Endothelial cell of umbilical vein (primary cell): ENCODE measurements around the gene C4orf54. TPM values are rescaled to one million over a fixed set of nuclear protein-coding genes. Genes with fewer than 3 reads are reported as not detected.

Experiments used
- BruUV-seq: library from RNA; stranded (reverse); fragments of 400-500 nt; replicated peaks from 2 replicates; lab custom pipeline; 2021; lab: Mats Ljungman, UMichigan
- CTCF ChIA-PET: fragments of 300-600, 350-600 bp; sonication (Branson Sonifier 250); formaldehyde crosslinking; loops from one replicate; lab custom pipeline; 2021; ENCODE audit warnings: antibody characterized with exemption, inconsistent platforms; lab: Charles Lee
- POLR2A ChIA-PET: fragments of 300-600, 350-600 bp; sonication (Branson Sonifier 250); formaldehyde crosslinking; loops from one replicate; lab custom pipeline; 2021; ENCODE audit warnings: antibody characterized with exemption, inconsistent platforms; lab: Charles Lee
- DNase-seq: peaks from one replicate; pipeline ENCODE4 v3.0.0-alpha.2; 2011; ENCODE audit warnings: low read depth, low spot score
- FAIRE-seq: peaks from 2 replicates; lab custom pipeline; 2011; peaks lifted over from hg19 to GRCh38; lab: Jason Lieb, UNC
- H2AFZ ChIP-seq: 2 replicates; pipeline ENCODE4 v1.6.0; 2012; ENCODE audit warnings: low read depth, low read length, control low read depth, inconsistent platforms
- H3K27ac ChIP-seq: 2 replicates; pipeline ENCODE4 v1.5.1; 2011; ENCODE audit warnings: low read depth, mild to moderate bottlenecking, control low read depth, low read length, moderate library complexity; ENCODE audit not compliant: insufficient read depth
- H3K27me3 ChIP-seq, 2 experiments: 2 replicates each; pipeline versions ENCODE4 v1.6.0 to v1.6.1; 2011; ENCODE audit warnings: low read length in 2 of 2, mixed read lengths in 1 of 2; ENCODE audit not compliant: control insufficient read depth in 2 of 2, insufficient read depth in 2 of 2
- H3K36me3 ChIP-seq, 2 experiments: 2 replicates in 1 of 2; 3 replicates in 1 of 2; pipeline ENCODE4 v1.5.1; 2011; ENCODE audit warnings: low read length in 2 of 2, mild to moderate bottlenecking in 1 of 2, moderate library complexity in 1 of 2; ENCODE audit not compliant: control insufficient read depth in 2 of 2, insufficient read depth in 2 of 2; ENCODE audit errors: extremely low read depth in 1 of 2
- H3K4me1 ChIP-seq: 3 replicates; pipeline ENCODE4 v1.5.1; 2011; ENCODE audit warnings: mild to moderate bottlenecking, low read length; ENCODE audit not compliant: control insufficient read depth, insufficient read depth; ENCODE audit errors: extremely low read depth
- H3K4me2 ChIP-seq: 2 replicates; pipeline ENCODE4 v1.6.1; 2011; ENCODE audit warnings: low read length, control low read depth, mixed read lengths; ENCODE audit not compliant: insufficient read depth
- H3K4me3 ChIP-seq, 3 experiments: fragments of 200-600 bp in 1 of 3; sonication (generic), shearing (Covaris generic) in 1 of 3; replicated peaks in 1 of 3; 2 replicates each; pipeline ENCODE4 v1.5.1; 2011 to 2016; ENCODE audit warnings: control low read depth in 3 of 3, low read length in 3 of 3, mild to moderate bottlenecking in 2 of 3, inconsistent platforms in 1 of 3, low read depth in 1 of 3, moderate library complexity in 1 of 3; ENCODE audit not compliant: insufficient read depth in 1 of 3
- H3K79me2 ChIP-seq: 2 replicates; pipeline ENCODE4 v1.6.0; 2012; ENCODE audit warnings: low read length, inconsistent platforms; ENCODE audit not compliant: control insufficient read depth, insufficient read depth
- H3K9ac ChIP-seq: replicated peaks from 2 replicates; pipeline ENCODE3; 2011; ENCODE audit warnings: low read length, control low read depth; ENCODE audit not compliant: insufficient read depth; ENCODE audit errors: extremely low read depth
- H3K9me1 ChIP-seq: replicated peaks from 3 replicates; pipeline ENCODE4 v1.6.0; 2011; ENCODE audit warnings: mild to moderate bottlenecking, low read length; ENCODE audit not compliant: control insufficient read depth, insufficient read depth; ENCODE audit errors: extremely low read depth
- H3K9me3 ChIP-seq: replicated peaks from 2 replicates; pipeline ENCODE4 v1.5.1; 2012; ENCODE audit warnings: low read length, inconsistent platforms; ENCODE audit not compliant: control insufficient read depth, insufficient read depth
- H4K20me1 ChIP-seq: replicated peaks from 2 replicates; pipeline ENCODE3; 2011; ENCODE audit warnings: mild to moderate bottlenecking, low read length; ENCODE audit not compliant: control insufficient read depth, insufficient read depth; ENCODE audit errors: extremely low read depth
- EZH2 ChIP-seq: IDR thresholded peaks from 2 replicates; pipeline ENCODE4 v1.6.1; 2012; ENCODE audit warnings: borderline replicate concordance, low read depth, mild to moderate bottlenecking, moderate library complexity, low read length, inconsistent platforms; ENCODE audit not compliant: severe bottlenecking
- FOS ChIP-seq: IDR thresholded peaks from 2 replicates; pipeline ENCODE4 v1.6.1; 2011; ENCODE audit warnings: mild to moderate bottlenecking, low read length, moderate library complexity, borderline replicate concordance; ENCODE audit not compliant: insufficient read depth
- GATA2 ChIP-seq: IDR thresholded peaks from 2 replicates; pipeline ENCODE4 v1.7.0; 2011; ENCODE audit warnings: low read depth, mild to moderate bottlenecking, moderate library complexity, mixed read lengths, low read length; ENCODE audit not compliant: insufficient read length, insufficient read depth
- JUN ChIP-seq: IDR thresholded peaks from 2 replicates; pipeline ENCODE4 v1.6.1; 2011; ENCODE audit warnings: borderline replicate concordance, low read depth; ENCODE audit not compliant: insufficient read length, insufficient read depth
- MYC ChIP-seq: IDR thresholded peaks from one replicate; pipeline ENCODE4 v1.6.1; 2011; ENCODE audit warnings: mild to moderate bottlenecking, low read depth, low read length
- POLR2A ChIP-seq: IDR thresholded peaks from 2 replicates; pipeline ENCODE4 v1.6.1; 2012; ENCODE audit warnings: low read depth, mild to moderate bottlenecking, control low read depth, low read length
- POLR2AphosphoS5 ChIP-seq: IDR thresholded peaks from 2 replicates; pipeline ENCODE4 v1.6.1; 2012; ENCODE audit warnings: low read depth, mild to moderate bottlenecking, control low read depth, low read length, moderate library complexity; ENCODE audit not compliant: insufficient read depth
- dilution Hi-C: fragments of 300-500 bp; cut with MboI; formaldehyde crosslinking; loops from one replicate; pipeline ENCODE4 v1.15.0; 2019; ENCODE audit warnings: low sequenced_read_pairs; ENCODE audit not compliant: extremely low pct_ligation_motif_present
- intact Hi-C: fragments of 100-400 bp; cut with micrococcal nuclease; formaldehyde crosslinking; loops from one replicate; pipeline ENCODE4 v1.10.0; 2022
- polyA plus RNA-seq, 4 experiments: library from polyadenylated mRNA; depleted of rRNA in 3 of 4; stranded (reverse) in 3 of 4; unstranded in 1 of 4; fragments of >200 nt; gene quantifications; 2 replicates each; pipeline versions ENCODE4 v1.2.1 to v1.2.3, GENCODE V29; 2011 to 2012; ENCODE audit warnings: missing spikeins in 1 of 4
- total RNA-seq: library from RNA; stranded (reverse); gene quantifications from 2 replicates; pipeline ENCODE4 v1.2.3, GENCODE V29; 2021
- TF ChIP-seq, protein P1 (sequence below): IDR thresholded peaks from 2 replicates; pipeline ENCODE4 v1.6.1; 2011; ENCODE audit not compliant: insufficient read depth, insufficient read length
- TF ChIP-seq, protein P2 (sequence below), 2 donors: IDR thresholded peaks; 1 replicate in 1 of 2; 2 replicates in 1 of 2; pipeline ENCODE4 v1.5.1; 2011; ENCODE audit warnings: low read length in 2 of 2, mild to moderate bottlenecking in 2 of 2, moderate library complexity in 2 of 2, control low read depth in 1 of 2, inconsistent platforms in 1 of 2, low read depth in 1 of 2; ENCODE audit not compliant: insufficient read depth in 1 of 2; ENCODE audit errors: extremely low read depth in 1 of 2

Gene C4orf54
- total and polyA plus RNA-seq, 2 donors (not counting 3 experiments of a cell fraction or from before 2014, with no cell fraction given) = not detected

- H3K4me1 ChIP-seq = no peaks in the 10 kb centered on the region
These were observed 23.9 kb downstream of the C4orf54 start for GRCh38 chr4:99633772-99634171.

More at GRCh38 chr4:99633772-99634171, 23.9 kb downstream of the C4orf54 start:
- no TSS peak for BruUV-seq
- TF ChIP-seq, protein P1, sequence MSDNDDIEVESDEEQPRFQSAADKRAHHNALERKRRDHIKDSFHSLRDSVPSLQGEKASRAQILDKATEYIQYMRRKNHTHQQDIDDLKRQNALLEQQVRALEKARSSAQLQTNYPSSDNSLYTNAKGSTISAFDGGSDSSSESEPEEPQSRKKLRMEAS = no peak
- TF ChIP-seq MYC (no peak), GATA2 (no peak), JUN (no peak), POLR2A (no peak), POLR2AphosphoS5 (no peak), EZH2 (no peak), FOS (no peak)
- TF ChIP-seq, protein P2, sequence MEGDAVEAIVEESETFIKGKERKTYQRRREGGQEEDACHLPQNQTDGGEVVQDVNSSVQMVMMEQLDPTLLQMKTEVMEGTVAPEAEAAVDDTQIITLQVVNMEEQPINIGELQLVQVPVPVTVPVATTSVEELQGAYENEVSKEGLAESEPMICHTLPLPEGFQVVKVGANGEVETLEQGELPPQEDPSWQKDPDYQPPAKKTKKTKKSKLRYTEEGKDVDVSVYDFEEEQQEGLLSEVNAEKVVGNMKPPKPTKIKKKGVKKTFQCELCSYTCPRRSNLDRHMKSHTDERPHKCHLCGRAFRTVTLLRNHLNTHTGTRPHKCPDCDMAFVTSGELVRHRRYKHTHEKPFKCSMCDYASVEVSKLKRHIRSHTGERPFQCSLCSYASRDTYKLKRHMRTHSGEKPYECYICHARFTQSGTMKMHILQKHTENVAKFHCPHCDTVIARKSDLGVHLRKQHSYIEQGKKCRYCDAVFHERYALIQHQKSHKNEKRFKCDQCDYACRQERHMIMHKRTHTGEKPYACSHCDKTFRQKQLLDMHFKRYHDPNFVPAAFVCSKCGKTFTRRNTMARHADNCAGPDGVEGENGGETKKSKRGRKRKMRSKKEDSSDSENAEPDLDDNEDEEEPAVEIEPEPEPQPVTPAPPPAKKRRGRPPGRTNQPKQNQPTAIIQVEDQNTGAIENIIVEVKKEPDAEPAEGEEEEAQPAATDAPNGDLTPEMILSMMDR (IDR thresholded peaks at IDR 0.05; ENCODE audit: extremely low read depth in 1 of 2, insufficient read depth in 1 of 2, low read depth in 1 of 2, low read length in 2 of 2) = no peak
- Histone ChIP-seq H2AFZ (no peak overlapping the region), H3K9me3 (no peaks in the 10 kb centered on the region), H3K27ac (no peak overlapping the region), H3K4me2 (no peak overlapping the region), H3K4me3 (no peak overlapping the region), H3K36me3 (no peaks in the 10 kb centered on the region), H3K79me2 (no peaks in the 10 kb centered on the region), H3K27me3 (no peaks in the 10 kb centered on the region), H3K9ac (no peak overlapping the region), H3K9me1 (no peaks in the 10 kb centered on the region), H4K20me1 (no peaks in the 10 kb centered on the region)
- ChIA-PET CTCF (interaction anchor here (1.0 kb wide), 1 partner anchor 8 kb away, joined by 3 read pairs; no protein-coding TSS in a partner anchor), POLR2A (no interaction called here)
- DNase-seq (no peak), FAIRE-seq (no peak)
- dilution Hi-C loops = no loop called here
- intact Hi-C loops = no loop called here
